HG03354 (cell line): Measurements from ENCODE around the gene DHRS7B.

Experiments
- ATAC-seq: cut with Tn5 transposase; IDR thresholded peaks from one replicate; pipeline ENCODE4 v1.9.1; 2021; ENCODE audit warnings: mild to moderate bottlenecking; ENCODE audit not compliant: unreplicated experiment, poor library complexity, severe bottlenecking

Gene DHRS7B

DNA sequence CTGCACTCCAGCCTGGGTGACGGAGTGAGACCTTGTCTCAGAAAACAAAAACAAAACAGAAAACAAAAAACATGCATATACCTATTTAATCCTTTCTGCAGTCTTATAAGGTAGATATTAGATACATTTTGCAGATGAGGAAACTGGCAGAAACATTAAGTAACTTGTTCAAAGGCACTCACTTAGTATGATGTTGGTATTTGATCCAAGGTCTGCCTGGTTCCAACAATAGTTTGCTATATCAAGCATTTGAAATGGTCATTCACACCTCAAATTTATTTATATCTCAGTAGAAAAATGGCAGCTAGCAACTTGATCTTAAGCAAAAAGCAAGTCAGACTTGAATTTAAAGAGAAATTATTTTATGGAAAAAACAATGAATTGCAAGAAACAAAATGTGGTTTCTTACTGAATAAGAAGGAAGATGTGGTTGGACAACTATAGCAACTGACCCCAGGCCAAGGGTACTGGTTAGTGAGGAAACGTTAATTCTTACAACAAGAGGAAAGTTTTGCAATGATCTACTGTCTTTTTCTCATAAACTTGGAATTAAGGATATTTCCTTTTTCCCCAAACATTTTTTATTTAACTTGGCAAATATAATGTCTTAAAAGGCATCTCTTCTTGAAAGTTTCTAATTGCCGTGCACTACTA is 19.7 kb downstream of the DHRS7B start:
- ATAC-seq = no peak

DNA sequence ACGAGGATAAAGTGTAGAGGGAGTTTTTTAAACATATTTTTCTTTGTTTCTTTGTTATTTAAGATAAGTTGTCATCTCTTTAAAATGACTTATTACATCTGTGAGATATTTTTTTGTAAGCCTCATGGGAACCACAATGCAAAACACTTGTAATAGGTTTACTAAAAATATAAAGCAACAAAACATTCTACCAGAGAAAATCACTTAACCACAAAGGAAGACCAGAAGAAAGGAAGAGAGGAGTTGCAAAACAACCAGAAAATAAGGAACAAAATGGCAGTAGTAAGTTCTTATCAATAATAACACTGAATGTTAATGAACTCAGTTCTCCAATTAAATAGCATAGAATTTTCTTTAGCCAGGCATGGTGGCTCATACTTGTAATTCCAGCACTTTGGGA is 22.9 kb downstream of the DHRS7B start:
- ATAC-seq = no peak

DNA sequence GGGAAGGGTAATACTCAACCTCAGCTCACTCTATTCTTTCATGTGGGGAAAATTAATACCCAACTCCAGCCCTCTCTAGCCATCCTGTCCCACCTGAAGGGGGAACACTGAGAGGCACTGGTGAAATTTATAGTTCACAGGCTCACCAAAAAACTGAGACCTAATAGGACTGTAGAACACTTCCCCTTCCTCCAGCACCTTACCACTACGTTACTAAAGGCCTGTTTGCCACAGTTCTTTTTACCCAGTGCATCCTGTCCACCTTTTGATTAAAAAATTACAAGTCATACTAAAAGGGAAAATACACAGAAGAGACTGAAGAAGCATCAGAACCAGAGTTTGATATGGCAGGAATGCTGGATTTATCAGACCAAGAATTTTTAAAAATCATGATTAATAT is 26.0 kb downstream of the DHRS7B start:
- no peak for ATAC-seq

DNA sequence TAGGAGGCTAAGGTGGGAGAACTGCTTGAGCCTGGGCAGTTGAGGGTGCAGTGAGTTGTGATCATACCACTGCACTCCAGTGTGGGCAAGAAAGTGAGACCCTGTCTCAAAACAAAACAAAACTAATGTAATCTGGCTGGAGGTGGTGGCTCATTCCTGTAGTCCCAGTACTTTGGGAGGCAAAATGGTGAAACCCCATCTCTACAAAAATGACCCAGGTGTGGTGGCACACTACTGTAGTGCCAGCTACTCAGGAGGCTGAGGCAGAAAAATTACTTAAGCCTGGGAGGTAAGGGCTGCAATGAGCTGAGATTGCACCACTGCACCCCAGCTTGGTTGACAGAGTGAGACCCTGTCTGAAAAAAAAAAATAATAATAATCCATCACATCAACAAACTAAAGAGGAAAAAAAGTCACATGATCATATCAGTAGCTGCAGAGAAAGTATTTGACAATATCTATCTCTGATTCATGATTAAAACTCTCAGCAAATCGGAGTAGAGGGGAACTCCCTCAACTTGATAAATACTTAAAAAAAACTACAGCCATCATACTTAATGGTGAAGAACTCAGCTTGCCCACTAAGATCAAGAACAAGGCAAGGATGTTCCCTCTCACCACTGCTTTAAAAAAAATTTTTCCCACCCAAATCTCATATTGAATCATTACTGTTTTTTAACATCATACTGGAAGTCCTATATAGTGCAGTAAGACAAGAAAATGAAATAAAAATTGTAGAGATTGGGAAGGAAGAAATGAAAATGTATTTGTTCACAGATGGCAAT is 31.0 kb downstream of the DHRS7B start:
- no peak for ATAC-seq

DNA sequence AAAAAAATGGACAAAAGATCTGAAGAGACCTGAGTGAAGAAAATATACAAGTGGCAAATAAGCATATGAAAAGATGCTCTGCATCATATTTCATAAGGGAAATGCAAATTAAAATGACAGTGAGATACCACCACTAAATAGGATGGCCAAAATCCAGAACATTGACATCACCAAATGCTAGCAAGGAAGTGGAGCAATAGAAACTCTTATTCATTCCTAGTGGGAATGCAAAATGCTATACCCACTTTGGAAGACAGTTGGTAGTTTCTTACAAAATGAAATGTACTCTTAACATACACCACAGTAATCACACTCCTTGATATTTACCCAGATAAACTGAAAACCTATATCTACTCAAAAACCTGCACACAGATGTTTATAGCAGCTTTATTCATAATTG is 33.6 kb downstream of the DHRS7B start:
- no peak for ATAC-seq

DNA sequence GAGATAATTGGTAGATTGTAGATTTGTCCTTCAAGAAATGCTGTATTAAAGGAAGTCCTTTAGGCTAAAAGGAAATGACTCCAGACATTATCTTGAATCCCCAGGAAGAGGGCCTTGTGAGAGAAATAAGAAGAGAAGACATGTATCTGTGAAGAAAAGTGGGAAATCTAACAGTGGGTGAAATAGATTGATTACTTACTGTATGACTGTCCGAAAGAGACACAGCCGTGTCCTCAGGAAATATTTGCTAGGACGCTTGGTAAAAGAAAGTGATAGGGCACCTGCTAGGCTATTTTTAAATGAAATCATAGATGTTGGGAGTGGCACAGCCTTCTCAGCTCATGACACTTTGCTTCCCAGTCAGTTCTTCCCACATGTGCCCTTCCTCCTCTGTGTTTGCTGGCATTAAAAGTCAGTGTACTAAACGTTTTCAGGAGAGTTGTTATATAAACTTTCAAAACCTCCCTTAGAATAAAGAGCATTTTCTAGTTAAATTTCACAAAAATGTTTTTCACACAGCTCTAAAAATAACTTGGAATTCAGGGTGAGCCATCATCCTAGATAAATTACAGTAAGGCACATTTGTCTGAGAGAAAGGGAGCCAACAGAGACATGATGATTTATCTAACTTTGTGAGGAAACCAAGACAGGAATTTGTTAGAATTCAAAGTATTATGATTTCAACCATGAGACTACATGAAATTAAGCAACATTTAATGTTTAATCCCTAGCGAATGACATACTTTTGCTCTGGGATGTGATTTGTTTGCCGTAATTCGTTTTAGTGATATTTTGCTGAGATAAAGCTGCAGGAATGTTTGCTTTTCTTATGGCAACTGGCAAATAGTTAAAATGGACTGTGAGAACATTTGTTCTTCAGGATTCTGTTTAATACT is 35.0 kb downstream of the DHRS7B start:
- ATAC-seq = no peak

DNA sequence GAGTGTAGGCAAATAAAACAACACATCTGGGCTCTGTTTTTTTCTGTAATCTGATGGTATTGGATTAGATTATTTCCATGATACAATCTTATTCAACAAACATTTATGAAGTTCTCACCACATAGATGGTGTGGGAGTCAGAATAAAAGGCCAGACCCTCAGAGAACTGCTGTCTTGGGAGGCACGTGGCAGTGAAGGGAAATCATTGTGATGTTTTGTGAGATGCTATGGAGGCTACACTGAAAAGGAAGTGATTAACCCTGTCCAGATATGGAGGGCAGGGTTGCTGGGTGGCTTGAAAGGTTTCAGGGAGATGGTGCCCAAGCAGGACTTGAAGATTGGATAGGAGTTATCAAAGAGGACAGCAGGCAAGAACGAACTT is 35.6 kb downstream of the DHRS7B start:
- ATAC-seq = no peak

DNA sequence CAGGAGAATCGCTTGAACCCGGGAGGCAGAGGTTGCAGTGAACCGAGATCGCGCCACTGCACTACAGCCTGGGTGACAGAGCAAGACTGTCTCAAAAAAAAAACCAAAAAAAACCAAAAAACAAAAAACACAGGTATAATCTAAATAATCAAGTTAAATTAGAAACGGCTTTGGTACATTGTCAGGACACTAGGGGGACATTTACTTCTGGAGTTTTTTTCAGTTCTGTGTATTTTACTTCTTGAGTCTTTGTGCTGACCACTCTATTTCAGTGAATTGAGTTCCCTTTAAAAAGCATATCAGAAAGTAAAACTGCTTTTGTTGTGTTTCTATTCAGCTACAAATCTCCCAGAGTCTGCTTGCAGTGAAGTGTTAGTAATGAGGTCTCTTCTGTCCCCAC is 36.3 kb downstream of the DHRS7B start:
- no peak for ATAC-seq

DNA sequence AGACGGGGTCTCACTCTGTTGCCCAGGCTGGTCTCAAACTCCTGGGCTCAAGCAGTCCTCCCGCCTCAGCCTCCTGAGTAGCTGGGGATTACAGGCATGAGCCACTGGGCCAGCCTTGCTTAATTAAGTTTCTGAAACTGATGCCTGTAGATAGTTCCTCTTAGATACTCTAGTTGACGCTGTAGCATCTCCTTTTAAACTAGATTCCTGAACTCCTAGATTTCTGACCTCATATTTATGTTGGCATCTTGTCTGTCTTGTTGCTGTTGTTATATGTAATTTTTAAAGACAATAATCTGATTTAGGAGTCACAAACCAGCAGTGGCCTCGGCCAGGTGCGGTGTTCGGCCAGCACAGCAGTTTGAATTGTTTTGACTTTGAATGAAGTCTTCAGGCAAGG is 37.5 kb downstream of the DHRS7B start:
- ATAC-seq = no peak

DNA sequence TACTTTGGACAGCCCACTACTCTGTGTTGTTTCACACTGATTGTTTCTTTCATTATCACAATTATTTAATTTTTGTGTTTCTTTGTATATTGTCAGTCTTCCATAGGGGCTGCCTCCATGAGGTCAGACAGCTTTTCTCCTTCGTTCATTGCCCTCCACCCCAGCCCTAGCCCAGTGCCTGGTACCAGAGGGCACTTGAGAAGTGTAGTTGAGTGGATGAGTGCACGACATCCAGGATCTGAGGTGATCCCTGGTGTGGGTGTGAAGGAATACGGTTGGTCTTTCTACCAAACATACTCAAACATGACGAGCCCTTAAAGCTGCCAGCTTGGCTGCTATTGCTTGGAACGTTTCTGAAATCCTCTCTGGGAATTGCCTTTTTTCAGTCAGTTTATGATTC is 37.9 kb downstream of the DHRS7B start:
- no peak for ATAC-seq

DNA sequence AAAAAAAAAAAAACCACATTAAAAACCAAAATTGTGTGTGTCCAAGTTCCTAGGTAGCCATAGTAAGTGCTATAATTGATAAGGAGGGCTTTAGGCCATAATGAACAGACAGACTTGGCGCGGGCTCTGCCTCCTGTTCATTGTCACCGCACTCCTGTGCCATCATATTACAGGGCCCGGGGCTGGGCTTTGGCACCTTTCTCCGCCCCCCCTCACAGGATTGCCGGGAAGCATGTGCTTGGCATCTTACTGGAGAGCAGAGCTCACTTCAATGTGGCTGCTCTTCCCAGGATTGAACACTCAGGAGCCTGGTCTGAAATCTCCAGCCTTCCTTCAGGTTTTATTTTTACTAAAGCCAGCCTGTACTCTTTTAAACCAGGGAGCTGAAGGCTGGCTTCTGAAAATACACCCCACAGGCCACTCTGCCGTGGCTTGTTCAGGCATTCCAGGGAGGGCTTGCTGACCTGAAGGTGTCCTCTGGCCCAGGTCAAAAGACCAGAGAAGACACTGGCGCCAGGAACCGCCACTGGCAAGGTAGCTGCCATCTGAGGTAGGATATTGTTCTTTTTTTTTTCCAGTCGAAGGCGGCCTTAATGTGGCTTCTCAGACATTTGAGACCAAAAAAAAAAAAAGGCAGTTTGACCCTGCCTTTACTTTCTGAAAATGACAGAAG is 39.3 kb downstream of the DHRS7B start:
- no peak for ATAC-seq

DNA sequence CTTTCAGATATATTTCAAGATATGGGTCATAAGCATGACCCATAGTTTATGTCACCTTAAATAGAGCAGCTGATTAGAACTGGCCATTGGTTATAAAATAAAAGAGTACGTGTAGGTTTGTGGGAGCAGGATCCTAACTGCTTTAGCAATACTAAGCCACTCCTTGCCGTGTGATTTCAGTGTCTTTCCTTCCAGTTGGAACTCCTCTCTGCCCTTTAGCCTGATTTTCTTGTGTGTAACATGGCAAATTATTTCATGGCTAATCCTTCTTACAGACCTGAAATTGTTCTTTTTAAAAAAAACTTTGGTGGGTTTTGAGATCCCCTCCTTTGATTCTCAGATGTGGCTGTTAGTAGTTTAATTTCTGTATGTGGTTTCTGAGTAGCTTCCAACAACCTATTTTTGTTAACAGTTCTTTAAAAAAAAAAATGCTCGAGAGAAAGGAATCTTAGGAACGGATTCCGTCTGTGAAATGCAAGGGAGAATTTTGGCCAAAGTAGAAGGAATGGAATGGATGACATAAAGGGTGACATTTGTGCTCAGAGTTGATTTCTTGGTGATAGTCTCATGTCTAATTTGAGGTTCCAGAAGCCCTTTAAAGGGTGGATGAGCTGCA is 39.9 kb downstream of the DHRS7B start:
- no peak for ATAC-seq

DNA sequence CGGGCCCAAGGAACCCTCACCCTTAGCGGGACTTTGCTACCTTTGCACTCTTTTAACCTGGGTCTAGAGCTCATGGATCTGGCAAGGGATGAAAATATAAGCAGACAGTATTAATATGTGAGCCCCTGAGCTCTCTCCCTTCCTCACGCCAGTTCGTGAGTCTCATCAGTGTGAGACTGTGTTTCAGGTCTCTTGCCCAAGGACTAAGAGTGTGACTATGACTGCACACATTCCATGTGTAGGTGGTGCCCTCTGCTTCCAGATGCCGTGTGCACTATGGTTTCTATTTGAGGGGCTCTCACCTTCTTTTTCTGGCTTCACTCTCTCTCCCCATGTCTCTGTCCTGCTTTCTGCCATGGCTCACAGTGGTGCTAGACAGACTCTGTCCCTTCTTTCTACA is 40.5 kb downstream of the DHRS7B start:
- ATAC-seq = no peak

DNA sequence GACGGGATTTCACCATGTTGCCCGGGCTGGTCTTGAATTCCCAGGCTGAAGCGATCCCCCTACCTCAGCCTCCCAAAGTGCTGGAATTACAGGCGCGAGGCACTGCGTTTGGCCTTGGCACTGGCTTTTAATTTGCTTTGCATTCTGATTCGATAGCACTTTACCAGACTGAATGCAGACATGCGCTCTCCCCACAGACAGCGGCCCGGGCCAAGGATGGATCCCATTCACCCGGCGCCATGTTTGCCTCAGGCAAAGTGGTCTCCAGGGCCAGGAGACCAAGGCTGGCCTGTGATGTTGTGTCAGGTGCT is 41.7 kb downstream of the DHRS7B start:
- ATAC-seq = no peak

DNA sequence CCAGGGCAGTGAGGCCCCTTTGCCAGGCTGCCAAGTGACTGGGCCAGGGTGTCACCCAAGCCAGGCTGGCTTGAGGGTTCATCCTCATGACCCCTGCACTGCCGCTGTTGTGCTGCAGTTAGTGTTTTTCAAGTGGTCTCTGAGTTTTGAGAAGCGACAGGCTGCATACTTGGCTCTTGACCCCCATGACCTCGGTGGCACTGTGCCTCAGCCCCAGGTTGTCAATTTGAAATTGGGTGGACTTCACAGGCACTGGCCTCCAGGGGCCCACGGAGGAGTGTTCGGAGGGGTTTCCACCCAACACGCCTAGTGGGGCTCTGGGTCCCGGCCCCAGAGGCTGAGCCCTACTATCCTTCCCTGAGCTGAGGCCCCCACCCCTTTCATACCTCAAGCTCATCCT is 42.7 kb downstream of the DHRS7B start:
- ATAC-seq = no peak

DNA sequence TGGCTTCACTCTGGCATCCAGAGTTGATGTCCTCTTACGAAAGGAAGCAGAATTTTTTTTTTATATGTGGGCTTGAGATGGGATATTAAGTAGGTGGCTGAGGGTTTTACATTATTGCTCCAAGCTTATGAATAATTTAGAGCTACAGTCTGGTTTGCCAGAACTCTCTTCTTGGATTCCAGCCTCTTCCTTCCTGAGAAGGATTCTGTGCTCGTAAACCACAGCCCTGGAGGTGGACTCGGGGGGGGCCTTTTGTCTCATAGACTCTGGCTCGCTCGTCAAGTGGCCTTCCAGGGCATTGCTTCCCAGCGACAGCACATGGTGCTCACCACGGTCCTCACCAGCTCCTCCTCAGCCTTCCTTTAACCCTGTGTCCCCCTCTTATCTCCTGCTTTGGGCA is 44.0 kb downstream of the DHRS7B start:
- no peak for ATAC-seq

DNA sequence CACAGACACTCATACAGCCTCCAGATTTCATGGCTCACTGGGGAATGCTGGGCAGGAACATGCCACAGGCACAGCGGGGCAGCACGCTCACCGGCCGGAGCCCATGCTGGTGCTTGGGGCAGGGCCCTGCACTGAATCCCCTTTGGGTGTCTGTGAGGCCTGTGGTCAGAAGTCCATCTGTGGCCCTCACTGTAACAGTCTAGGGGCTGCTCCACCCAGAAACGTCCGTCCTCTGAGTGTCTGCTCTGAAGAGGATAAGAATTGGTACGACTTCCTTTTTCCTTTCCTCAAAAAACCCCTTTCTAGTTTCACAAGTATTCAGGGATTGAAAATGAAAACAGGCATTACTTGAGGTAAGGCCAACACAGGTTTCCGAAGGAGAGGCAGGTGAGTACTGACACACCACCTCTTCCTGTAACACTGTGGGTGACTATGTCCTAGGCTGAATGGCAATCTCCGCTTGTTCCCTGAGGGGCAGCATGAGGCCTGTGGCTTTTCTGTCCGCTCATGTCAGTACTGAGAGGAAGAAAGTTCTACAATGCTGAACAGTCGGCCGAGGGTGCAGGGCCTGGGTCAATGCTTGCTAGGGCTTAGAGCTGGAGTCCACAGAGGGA is 44.7 kb downstream of the DHRS7B start:
- ATAC-seq = peak; percentile 86

DNA sequence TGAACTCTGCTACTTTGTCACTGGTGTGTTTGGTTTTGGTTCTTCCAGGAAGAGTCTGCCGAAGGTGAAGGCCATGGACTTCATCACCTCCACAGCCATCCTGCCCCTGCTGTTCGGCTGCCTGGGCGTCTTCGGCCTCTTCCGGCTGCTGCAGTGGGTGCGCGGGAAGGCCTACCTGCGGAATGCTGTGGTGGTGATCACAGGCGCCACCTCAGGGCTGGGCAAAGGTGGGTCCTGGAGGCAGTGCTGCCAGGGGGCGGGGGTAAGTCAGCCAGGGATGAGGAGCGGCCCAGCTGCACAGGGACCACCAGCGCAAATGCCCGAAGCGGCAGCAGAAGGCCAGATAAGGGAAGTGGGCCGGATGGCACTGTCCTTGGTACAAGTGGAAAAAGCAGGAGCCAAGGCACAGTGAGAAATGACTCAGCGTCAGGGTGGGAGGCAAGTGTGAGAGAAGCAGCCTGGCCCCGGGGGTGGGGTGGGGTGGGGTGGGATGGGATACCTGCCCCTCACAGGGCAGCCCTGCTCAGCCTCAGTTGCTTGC is 45.3 kb downstream of the DHRS7B start:
- ATAC-seq = no peak

DNA sequence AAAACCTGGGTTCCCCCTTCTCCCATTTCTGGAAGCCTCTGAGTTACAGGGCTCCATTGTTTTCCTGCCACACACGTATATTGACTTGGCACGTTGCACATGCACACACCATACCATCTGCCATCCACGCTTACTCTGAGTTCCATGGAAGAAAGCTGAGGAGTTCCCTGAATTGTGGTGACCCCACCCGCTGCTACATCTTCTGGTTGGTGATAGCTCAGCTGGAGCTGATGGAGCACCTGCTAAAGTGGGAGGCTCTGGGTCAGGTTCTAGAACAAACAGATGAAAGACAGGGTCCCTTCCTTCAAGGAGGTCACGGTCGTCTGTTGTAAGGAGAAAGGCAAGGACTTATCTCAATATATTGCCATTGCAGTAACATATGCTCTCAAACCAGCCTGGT is 46.1 kb downstream of the DHRS7B start:
- no peak for ATAC-seq
